DMS114 treated with DMSO at 0.1 percent for 48 hours (cell line): ENCODE data around the gene AFF3.
"Not testable (repeated sequence)": the region's sequence is repeated elsewhere in the genome, so short reads cannot be mapped to it uniquely, and the experiment has no call there.

Experiments
- DNase-seq: peaks from one replicate; lab custom pipeline; 2025; ENCODE audit not compliant: unreplicated experiment; lab: John Stamatoyannopoulos, UW

Gene AFF3

DNA sequence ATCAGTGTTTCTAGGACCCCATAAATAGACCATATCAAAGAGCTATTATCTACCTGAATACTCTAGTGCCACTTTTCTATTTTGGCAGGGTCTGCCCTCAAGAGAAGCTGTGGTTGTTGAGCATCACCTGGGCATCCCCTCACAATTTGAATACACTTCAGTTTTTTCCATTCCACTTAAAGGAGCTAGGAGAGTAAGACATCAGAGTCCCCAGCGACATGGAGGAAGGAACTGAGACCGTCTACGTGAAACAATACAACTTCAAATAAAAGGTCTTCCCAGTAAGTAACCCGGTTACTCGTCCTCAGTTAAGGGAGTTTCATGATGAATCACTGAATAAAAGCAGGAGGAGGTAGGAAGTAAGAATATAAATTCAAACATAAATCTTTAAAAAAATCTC is 206.7 kb downstream of the AFF3 start:
- DNase-seq, result no peak

DNA sequence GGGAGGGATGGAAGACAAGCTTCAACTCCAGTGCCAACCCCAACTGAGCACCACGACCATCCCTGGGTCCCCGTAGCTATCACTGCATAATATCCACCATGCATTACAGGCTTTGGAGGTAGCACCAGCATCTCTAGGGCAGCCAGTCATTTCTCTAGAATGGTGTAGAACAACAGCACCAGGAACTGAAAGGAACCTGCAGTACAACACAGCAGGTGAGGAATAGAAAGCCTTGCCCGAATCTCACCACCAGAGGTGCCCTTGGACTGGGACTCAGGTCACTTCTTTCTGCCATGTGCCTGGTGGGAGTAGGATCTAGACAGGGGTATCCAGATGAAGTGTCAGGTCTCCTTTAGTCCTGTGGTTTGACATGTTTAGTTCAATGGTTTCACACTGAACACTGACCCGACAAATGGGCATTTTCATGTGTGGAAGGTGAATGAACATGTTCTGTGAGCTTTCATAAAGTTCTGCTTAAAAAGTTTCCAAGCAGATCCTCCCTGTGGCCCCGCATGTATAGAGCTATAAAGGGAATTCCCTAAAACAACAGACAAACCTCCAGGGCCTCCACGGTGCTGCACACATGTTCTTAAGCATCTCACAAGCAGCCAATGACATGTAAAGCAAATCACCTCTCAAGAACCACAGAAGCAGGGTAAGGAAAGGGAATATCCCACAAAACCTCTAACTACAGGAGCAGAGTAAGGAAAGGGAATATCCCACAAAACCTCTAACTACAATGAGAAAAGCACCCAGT is 208.3 kb downstream of the AFF3 start:
- no peak for DNase-seq

DNA sequence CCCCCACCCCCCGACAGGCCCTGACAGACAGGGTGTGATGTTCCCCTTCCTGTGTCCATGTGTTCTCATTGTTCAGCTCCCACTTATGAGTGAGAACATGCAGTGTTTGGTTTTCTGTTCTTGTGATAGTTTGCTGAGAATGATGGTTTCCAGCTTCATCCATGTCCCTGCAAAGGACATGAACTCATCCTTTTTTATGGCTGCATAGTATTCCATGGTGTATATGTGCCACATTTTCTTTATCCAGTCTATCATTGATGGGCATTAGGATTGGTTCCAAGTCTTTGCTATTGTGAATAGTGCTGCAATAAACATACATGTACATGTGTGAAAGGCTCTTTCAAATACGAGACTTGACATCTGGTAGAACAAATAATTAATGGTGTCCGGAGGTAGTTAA is 208.9 kb downstream of the AFF3 start:
- DNase-seq, result not testable (repeated sequence)

DNA sequence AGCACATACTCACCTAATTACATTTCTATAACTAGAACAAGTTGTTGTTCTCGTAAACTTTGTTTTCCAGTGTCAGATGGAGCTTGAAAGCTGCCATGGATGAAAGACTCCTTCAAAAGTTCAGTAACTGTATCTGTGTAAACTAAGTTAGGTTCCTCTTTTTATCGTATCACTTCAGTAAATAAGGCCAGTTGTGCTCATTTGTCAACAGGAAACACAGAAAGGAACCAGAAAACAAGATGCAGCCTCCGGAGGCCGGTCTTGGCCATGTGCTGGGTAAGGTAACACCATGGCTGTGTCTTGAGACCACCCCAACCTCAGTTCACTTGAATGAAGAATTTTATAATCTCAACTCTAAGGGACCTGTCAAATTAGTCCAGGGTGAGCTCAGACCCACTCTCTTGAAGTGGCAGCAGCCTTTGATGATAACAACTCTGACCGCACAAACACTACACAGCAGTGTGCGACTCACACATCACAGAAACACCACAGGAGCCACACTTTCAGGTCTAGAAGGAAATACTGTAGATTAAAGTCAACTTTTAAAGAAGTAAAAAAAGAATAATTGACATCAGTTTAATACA is 213.8 kb downstream of the AFF3 start:
- DNase-seq, result no peak

DNA sequence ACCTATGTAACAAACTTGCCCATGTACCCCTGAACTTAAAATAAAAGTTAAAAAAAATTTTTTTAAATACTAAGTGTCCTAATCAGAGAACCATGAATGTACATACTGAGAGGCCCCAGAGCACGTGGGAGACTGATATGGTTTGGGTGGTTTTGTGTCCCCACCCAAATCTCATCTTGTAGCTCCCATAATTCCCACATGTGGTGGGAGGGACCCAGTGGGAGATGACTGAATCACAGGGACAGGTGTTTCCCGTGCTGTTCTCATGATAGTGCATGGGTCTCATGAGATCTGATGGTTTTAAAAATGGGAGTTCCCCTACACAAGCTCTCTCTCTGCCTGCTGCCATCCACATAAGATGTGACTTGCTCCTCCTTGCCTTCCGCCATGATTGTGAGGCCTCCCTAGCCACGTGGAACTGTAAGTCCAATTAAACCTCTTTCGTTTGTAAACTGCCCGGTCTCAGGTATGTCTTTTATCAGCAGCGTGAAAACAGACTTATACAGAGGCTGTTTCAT is 214.6 kb downstream of the AFF3 start:
- not testable (repeated sequence) for DNase-seq

DNA sequence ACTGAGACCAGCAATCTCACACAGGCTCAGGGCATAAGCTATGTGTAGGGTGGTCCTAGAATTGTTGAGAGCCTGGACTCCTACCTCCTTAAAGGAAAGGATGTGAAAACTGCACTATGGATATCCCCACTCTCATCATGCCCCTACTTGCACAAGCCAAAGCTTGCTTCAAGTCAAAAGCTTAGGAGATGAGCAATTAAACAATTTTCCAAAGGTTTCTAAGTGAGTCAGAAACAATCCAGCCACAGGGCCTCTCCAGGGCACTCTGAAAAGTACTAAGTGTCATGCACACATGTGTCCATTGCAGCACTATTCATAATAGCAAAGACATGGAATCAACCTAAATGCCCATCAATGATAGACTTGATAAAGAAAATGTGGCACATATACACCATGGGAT is 215.4 kb downstream of the AFF3 start:
- no peak for DNase-seq

DNA sequence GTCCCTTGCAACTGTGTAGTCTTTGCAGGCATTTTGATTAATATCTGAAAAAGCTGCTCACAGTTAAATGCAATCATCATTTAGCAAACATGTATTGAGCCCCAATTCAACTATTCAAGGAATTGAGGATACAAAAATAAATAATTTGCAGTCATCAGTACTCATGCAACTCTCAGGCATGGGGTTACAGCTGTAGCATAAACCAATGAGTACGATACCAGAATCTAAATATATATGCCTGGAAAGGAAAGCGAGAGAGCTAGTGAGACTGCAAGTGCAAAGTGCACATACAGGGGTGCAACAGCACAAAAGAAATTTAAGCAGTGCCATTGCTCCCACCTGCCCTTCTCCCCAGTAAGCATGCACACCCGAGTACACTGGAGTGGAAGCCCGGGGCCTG is 216.4 kb downstream of the AFF3 start:
- no peak for DNase-seq

DNA sequence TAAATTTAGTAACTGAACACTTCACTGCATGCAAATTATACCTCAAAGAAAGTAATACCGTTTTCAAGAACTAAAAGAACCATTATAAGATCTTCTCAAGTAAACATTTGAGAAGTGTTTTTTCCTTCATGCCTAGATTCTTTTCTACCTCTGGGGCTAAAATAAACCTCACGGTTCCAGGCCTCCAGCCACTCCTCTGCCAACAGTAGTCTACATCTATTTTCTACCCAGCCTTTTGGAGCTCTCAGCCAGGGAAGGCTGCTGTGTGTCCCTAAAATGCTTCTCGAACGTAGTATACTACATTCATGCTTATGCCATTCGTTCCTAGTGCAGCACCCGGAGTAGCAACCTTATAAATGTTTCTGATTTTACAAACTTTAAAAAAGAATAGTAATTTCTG is 219.7 kb downstream of the AFF3 start:
- no peak for DNase-seq

DNA sequence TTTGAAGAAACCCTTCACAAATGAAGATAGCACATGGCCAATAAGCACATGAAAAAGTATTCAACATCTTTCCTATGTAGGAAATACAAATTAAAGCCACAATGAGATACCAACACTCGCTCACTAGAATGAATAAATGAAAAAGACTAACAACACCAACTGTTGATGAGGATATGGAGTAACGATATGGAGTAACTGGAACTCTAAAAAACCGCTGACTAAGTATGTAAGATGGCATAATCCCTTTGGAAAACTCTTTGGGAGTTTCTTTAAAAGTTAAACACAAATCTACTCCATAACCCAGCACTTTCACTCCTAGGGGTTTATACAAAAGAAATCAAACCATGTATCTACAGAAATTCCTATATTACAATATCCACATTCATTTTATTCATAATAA is 220.5 kb downstream of the AFF3 start:
- no peak for DNase-seq

DNA sequence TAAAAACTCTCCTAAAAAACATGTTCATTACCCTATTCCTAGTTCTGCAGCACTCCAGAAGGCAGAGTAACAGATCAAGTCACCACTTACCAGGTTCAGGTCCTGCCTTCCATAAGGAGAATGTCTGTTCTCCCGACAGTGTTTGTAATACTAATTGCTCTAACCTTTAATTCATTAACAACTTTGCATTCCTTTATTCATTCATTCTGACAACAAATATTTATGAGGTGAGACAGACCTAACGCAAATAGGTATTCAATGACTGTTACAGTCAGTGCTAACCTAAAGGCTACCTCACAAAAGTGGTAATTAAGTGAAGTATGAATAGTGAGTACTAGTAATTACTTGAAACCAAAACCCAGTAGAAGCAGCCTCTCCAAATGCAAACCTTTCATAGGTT is 224.0 kb downstream of the AFF3 start:
- DNase-seq, result no peak

DNA sequence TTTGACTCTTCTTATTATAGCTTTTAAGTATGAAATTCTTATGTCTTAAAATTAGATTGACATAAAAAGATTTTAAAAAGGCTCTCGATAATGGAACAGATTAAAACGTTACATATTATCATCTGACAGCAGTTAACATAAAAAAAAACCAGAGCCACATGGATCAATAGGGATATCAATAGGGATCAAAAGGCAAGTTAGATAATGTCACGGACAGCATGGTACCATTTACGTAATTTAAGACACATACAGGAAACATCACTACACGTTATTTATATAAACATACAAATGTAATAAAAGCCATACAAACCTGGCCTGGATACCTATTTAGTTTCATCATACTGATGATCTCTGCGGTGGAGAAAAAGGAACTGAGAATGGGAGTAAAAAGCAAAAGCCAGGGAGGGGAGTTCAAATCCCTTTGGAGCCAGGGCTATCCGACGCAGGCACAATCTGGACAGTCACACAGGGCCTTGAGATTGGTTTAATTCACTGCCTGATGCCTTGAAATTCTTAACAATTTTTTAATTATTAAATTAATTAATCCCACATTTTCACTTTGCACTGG is 227.2 kb downstream of the AFF3 start:
- DNase-seq, result no peak

DNA sequence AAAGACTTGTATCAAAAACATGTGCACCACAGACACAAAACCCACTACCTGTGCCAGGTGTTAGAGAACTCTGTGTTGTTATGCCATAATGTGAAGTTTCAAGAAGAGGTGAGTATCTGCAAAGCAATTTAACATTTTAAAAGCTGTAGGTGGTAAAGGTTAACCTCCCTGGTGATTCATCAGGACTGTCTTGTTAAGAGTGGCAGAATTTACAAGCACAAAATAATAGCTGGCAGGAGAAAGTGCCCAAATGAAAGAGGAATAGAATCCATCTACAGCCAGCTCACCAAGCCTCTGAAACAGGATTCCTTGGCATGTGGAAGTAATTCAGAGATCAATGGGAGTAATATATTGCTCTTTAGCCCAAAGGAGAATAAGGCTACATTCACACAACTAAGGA is 230.7 kb downstream of the AFF3 start:
- DNase-seq, result no peak

DNA sequence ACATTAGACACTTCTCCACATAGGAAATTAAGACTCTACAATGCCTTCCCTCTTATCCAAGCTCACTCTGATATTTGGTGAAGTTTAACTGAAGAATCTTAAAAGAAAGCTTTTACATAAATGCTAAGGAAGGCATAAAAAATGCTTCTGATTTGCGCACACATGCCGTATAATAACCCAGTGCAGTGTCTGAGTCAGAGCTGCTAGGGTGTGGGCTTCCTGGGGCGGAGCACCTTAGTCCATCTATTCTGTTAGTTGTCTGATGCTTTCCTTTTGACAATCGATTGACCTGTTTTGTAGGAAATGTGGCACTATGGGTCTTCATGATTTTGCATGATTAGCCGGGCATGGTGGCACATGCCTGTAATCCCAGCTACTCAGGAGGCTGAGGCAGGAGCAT is 231.5 kb downstream of the AFF3 start:
- DNase-seq, result no peak

DNA sequence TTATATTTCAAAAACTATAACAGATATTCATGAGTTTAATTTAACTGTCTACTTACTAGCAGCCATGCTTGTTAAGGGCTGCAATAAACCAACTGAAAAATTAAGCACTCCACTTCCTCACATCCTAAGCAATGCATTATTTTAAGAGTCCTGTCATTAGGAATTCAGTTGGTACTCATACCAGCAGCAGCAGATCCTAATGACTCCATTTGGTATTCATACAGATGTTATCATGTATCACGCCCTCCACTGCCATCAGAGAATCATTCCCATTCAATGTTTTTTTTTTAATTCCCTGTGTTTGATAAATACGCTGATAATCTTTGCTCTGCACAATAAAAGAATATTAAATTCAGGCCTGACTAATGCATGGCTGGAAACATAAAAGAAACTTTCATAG is 236.8 kb downstream of the AFF3 start:
- no peak for DNase-seq

DNA sequence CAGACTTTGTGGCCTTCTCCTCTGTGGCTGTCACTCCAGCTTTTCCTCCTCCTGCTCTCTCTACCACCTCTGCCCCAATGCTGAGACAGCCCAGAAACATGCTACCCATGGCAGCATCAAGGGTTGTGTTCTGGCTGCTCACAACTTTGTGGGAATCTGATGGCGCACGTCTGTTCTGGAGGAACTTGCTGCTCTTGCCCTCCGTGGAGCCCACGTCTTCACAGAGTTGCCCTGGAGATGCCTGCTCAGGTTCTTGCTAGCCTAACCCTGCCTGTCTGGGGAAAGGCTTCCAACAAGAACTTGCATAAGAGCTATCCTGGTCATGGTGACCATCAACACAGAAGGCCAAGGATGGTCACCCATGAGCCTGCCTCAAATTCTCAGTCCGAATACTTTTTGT is 237.4 kb downstream of the AFF3 start:
- DNase-seq, result no peak

DNA sequence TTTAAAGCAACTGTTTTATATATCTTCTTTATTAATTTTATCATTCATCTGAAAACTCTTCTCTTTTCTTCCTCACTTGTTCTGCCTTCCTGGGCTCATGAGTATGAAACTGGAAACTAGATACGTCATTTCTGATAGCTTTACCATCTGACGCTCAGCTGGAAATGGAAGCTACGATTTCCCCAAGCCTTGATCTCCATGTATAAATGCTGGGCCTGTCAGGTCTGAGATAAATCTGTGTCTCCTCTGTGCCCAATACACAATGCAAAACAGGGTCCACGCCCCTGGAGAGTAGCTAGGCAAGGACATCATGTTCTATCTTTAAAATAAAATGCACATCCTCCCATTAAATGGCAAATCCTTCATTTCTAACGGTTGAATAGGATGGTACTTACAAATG is 238.4 kb downstream of the AFF3 start:
- no peak for DNase-seq

DNA sequence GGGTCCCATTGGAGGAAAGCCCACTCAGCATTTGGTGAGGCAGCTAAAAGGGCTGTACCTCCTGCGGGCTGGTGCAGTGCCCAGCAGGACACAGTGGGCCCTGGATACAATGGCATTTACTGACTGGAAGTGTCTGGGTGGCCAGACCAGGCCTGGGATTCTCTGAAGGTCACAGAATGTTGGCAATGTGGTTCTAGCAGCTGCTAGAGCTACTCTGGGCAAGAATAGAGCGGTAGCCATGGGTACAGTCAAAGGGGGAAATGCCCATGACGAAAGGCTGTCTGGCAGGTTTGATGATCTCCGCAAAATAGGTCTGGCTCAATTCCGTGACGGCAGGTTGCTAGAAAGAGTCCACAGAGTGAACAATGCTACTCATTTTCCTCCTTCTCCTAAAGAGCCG is 241.8 kb downstream of the AFF3 start:
- no peak for DNase-seq

DNA sequence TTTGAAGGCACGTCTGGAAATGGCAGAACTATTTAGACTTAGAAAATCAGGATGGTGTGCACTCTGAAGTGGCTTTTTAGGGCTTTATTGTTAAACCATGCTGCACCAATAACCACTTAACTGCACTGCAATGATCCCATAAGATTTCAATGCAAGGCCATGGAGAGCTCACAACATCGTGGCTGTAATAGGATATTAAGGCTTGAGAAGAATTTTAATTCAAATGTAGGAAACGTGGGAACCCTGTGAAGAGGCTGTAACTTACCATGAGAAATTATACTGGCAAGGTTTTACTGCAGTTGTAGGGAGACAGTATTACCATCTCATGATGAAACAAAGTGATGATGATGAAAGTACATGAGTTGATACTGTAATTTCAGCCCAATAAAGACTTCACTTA is 242.5 kb downstream of the AFF3 start:
- DNase-seq, result no peak

DNA sequence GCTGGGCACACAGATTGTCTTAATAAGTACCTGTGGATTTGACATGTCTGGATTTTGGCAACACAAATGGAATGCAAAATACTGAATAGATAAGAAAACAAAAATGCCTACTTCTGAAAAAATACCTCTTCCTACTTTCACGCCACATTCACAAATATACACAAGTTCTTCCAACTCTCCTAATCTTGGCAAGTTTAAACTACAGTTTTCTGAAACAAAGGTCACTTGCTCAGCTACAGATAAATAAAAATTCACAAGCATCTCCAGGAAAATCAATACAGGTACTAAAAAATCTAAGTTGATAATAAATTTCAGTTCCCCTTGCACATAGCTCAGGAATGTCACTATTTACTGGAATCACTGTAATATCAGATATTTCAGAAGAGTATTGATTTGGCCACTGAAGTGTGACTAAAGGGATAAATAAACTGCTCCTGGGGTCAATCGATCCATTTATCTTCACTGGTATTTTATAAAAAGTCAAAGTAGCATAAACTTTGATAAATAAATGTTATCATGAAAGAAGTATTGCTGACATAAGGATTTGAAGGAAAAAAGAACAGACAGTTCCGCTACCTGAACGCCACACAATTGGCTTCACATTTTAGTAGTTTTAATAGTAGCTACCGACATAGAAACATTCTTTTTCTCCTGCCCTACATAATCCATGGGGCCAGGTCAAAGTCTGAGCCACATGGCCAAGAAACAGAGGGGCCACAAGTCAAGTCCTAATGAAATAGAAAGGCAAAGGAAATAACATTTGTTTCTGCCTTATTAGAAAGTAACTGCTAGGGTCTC is 243.1 kb downstream of the AFF3 start:
- no peak for DNase-seq

DNA sequence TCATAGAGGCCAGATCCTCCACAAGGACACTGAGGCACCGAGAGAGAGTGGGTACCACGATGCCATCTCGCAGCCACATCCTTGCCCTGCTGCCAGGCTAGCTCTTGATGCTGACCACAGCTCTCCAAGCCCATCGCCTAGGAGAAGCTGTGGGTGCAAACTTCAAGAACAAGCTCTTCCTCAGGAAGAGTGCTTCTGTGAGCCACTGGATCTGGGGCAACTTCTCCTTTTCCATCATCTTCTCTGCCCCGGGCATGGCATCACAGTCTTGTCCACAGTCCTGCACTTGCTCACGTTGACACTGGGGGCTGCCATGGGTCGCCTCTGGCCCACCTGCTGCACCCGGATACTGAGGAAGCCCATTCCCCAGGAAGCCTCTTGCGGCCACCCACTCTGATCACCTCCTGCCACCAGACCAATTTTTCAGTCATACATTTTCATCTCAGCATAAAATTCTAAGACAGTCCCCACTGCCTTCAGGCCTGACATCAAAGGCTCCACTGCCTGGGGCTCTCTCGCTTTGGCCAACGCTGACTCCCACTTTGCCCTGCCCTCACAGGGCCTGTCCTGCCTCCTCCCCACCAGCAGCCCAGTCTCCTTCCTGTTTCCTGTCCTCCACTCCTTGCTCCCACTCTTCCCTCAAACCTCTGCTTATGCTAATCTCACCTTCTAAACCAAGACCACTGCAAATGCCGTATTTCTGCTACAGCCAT is 243.9 kb downstream of the AFF3 start:
- no peak for DNase-seq

DNA sequence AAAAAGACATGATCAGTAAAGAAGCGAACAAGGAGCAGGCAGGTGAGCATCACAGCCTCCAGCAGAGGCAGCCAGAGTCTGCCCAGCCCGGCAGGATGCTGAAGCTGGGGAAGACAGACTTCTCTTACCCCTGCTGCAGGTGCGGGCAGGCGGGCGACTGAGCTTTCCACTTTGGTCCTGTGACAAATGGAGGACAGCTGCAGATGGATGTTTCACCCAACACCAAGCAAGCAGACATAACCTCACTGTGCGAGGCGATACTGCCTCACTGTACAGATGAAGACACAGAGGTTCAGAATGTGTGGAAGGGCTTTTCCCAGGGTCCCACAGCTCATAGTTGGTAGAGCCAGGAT is 251.0 kb downstream of the AFF3 start:
- no peak for DNase-seq
